Activated CD8-positive, alpha-beta T cell treated with anti-CD3 and anti-CD28 coated beads for 36 hours (primary cell): ENCODE results near the gene DNMT3A. TPM values are rescaled to one million over a fixed set of nuclear protein-coding genes. Genes with fewer than 3 reads are reported as not detected.

ENCODE experiments used
- ATAC-seq: fragments of 200-7000 bp; cut with Tn5 transposase; one replicate; pipeline ENCODE4 v1.10.0; 2021; ENCODE audit warnings: mild to moderate bottlenecking, moderate library complexity
- CTCF ChIA-PET: fragments of 350-600 bp; sonication (Branson Sonifier 250); formaldehyde crosslinking; loops from one replicate; lab custom pipeline; 2021; ENCODE audit warnings: antibody characterized with exemption; lab: Charles Lee
- POLR2A ChIA-PET: fragments of 350-600 bp; sonication (Branson Sonifier 250); formaldehyde crosslinking; loops from one replicate; lab custom pipeline; 2021; ENCODE audit warnings: antibody characterized with exemption; lab: Charles Lee
- DNase-seq: peaks from one replicate; pipeline ENCODE4 v3.0.0-alpha.2; 2020
- H3K27ac Mint-ChIP-seq: one replicate; pipeline ENCODE4 v1.8.0; 2021; ENCODE audit warnings: mild to moderate bottlenecking, mixed read lengths
- H3K27me3 Mint-ChIP-seq: one replicate; pipeline ENCODE4 v1.8.0; 2021; ENCODE audit warnings: mixed read lengths
- H3K36me3 Mint-ChIP-seq: one replicate; pipeline ENCODE4 v1.8.0; 2021; ENCODE audit warnings: low read depth, mixed read lengths
- H3K4me1 Mint-ChIP-seq: one replicate; pipeline ENCODE4 v1.8.0; 2021; ENCODE audit warnings: low read depth, mixed read lengths
- H3K4me3 Mint-ChIP-seq: one replicate; pipeline ENCODE4 v1.8.0; 2021; ENCODE audit warnings: mild to moderate bottlenecking, moderate library complexity, mixed read lengths
- H3K9me3 Mint-ChIP-seq: one replicate; pipeline ENCODE4 v1.8.0; 2021; ENCODE audit warnings: mixed read lengths
- CTCF ChIP-seq: fragments of 200-600 bp; IDR thresholded peaks from one replicate; pipeline ENCODE4 v1.8.0; 2022; ENCODE audit warnings: antibody characterized with exemption, mild to moderate bottlenecking
- intact Hi-C: fragments of 100-400 bp; cut with micrococcal nuclease; formaldehyde crosslinking; loops from one replicate; pipeline ENCODE4 v1.10.0; 2022
- total RNA-seq, 2 experiments: library from RNA; stranded (reverse); gene quantifications; one replicate each; pipeline ENCODE4 v1.2.3, GENCODE V29; 2021

DNMT3A gene
- total RNA-seq, 2 experiments from 2014 or later = 84.8 to 97.8 TPM

GRCh38 chr2:25362049-25362433, 20.3 kb upstream of the DNMT3A start:
- peaks cover 17% of the 10 kb centered on the region for H3K4me1 Mint-ChIP-seq
- peak; percentile 93 for ATAC-seq
- peak; percentile 97 for DNase-seq
- intact Hi-C loops = loop anchor here (1.0 kb wide), 1 partner anchor 14 kb away; no protein-coding TSS in a partner anchor
- POLR2A ChIA-PET = interaction anchor here (0.6 to 3.2 kb wide), 15 partner anchors 10 to 133 kb away, joined by 3 to 22 read pairs (median 4); no protein-coding TSS in a partner anchor
- no peaks in the 10 kb centered on the region for H3K36me3 Mint-ChIP-seq
- H3K27me3 Mint-ChIP-seq = no peaks in the 10 kb centered on the region
- peak; percentile 90 for TF ChIP-seq CTCF
- CTCF ChIA-PET = interaction anchor here (0.6 to 3.3 kb wide), 64 partner anchors 8 to 841 kb away, joined by 3 to 121 read pairs (median 4); partner anchors contain the start of gene DNMT3A
- H3K9me3 Mint-ChIP-seq = no peaks in the 10 kb centered on the region
- peak overlapping the region; percentile 80 for H3K4me3 Mint-ChIP-seq
- peak overlapping the region; percentile 97 for H3K27ac Mint-ChIP-seq

- POLR2A ChIA-PET = interaction anchor here (0.6 to 3.2 kb wide), 12 partner anchors 10 to 151 kb away, joined by 3 to 22 read pairs (median 4); no protein-coding TSS in a partner anchor
- peaks cover 17% of the 10 kb centered on the region for H3K4me1 Mint-ChIP-seq
- ATAC-seq = no peak
- CTCF ChIA-PET = interaction anchor here (0.6 to 3.3 kb wide), 51 partner anchors 8 to 517 kb away, joined by 3 to 121 read pairs (median 4); partner anchors contain the start of gene DNMT3A
- intact Hi-C loops = loop anchor here (1.0 kb wide), 1 partner anchor 15 kb away; no protein-coding TSS in a partner anchor
- no peak overlapping the region for H3K27ac Mint-ChIP-seq
- no peaks in the 10 kb centered on the region for H3K9me3 Mint-ChIP-seq
- peak overlapping the region; percentile 80 for H3K4me3 Mint-ChIP-seq
- DNase-seq = no peak
- no peaks in the 10 kb centered on the region for H3K36me3 Mint-ChIP-seq
- no peak for TF ChIP-seq CTCF
- H3K27me3 Mint-ChIP-seq = no peaks in the 10 kb centered on the region
These were observed 19.7 kb upstream of the DNMT3A start for GRCh38 chr2:25361261-25362048.

GRCh38 chr2:25358836-25359235, 17.1 kb upstream of the DNMT3A start:
- H3K4me3 Mint-ChIP-seq = no peak overlapping the region
- H3K27ac Mint-ChIP-seq = no peak overlapping the region
- peaks cover 3% of the 10 kb centered on the region for H3K27me3 Mint-ChIP-seq
- TF ChIP-seq CTCF = no peak
- peaks cover 16% of the 10 kb centered on the region for H3K4me1 Mint-ChIP-seq
- H3K36me3 Mint-ChIP-seq = no peaks in the 10 kb centered on the region
- DNase-seq = no peak
- CTCF ChIA-PET = interaction anchor here (0.7 kb wide), 1 partner anchor 140 kb away, joined by 3 read pairs; no protein-coding TSS in a partner anchor
- intact Hi-C loops = loop anchor here (5.0 kb wide), 1 partner anchor 198 kb away; no protein-coding TSS in a partner anchor
- no peak for ATAC-seq
- H3K9me3 Mint-ChIP-seq = no peaks in the 10 kb centered on the region
- POLR2A ChIA-PET = interaction anchor here (1.5 kb wide), 1 partner anchor 17 kb away, joined by 4 read pairs; no protein-coding TSS in a partner anchor

- DNase-seq (no peak), ATAC-seq (no peak)
- ChIA-PET CTCF (interaction anchor here (0.7 to 2.3 kb wide), 3 partner anchors 18 to 200 kb away, joined by 3 to 11 read pairs (median 3); no protein-coding TSS in a partner anchor), POLR2A (interaction anchor here (1.5 kb wide), 1 partner anchor 18 kb away, joined by 4 read pairs; no protein-coding TSS in a partner anchor)
- Mint-ChIP-seq H3K27ac (no peak overlapping the region), H3K36me3 (no peaks in the 10 kb centered on the region), H3K4me3 (no peak overlapping the region), H3K27me3 (peaks cover 3% of the 10 kb centered on the region), H3K4me1 (peaks cover 11% of the 10 kb centered on the region), H3K9me3 (no peaks in the 10 kb centered on the region)
- intact Hi-C loops = loop anchor here (5.0 kb wide), 1 partner anchor 199 kb away; no protein-coding TSS in a partner anchor
- no peak for TF ChIP-seq CTCF
These were observed 16.6 kb upstream of the DNMT3A start for GRCh38 chr2:25358249-25358815.
